ENCODE data around the gene CASP8.

The CASP8 gene

DNA sequence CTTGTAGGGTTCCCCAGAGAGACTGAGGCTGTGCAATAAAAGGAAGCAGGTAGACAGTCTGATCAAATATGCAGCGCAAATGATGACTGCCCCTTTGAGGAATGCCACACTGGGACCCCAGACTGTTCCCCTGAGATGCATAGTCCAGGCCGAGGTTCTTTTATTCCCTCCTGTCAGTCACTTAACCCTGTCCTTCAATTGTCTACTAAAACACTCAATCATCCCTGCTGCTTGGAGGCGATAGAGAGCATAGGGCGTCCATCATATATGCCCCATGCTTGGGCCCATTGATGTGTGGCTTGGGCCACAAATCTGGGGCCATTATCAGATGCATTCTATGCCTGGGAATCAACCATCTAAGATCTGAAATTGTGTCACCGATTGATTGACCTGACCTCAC lies 15.5 kb upstream of the CASP8 start:
- no peak for DNase-seq (ENCODE audit: low read depth)
- TF ChIP-seq, protein P1, sequence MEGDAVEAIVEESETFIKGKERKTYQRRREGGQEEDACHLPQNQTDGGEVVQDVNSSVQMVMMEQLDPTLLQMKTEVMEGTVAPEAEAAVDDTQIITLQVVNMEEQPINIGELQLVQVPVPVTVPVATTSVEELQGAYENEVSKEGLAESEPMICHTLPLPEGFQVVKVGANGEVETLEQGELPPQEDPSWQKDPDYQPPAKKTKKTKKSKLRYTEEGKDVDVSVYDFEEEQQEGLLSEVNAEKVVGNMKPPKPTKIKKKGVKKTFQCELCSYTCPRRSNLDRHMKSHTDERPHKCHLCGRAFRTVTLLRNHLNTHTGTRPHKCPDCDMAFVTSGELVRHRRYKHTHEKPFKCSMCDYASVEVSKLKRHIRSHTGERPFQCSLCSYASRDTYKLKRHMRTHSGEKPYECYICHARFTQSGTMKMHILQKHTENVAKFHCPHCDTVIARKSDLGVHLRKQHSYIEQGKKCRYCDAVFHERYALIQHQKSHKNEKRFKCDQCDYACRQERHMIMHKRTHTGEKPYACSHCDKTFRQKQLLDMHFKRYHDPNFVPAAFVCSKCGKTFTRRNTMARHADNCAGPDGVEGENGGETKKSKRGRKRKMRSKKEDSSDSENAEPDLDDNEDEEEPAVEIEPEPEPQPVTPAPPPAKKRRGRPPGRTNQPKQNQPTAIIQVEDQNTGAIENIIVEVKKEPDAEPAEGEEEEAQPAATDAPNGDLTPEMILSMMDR (IDR thresholded peaks at IDR 0.05; ENCODE audit: control insufficient read depth, extremely low read depth, insufficient read depth), result no peak
- H3K4me3 ChIP-seq (ENCODE audit: low read depth, low read length), result no peak overlapping the region

DNA sequence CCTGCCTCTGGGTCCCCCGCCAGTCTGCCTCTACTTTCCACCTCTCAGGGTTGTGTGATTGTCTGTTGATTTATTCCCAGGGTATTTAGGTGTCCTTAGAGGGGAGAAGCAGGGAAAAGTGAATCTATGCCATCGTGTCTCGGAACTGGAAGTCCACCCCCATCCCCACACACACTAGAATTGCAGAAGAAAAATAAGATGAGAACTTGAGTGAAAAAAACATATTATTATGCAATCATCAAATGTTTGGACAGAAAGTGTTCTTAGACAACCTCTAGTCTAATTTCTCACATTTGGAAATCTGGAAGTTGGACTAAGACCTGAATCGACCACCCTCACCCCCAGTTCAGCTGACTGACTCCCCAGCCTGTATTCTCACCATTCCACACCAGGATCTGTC lies 14.1 kb upstream of the CASP8 start:
- TF ChIP-seq, protein P1 (IDR thresholded peaks at IDR 0.05; ENCODE audit: control insufficient read depth, extremely low read depth, insufficient read depth), result no peak

DNA sequence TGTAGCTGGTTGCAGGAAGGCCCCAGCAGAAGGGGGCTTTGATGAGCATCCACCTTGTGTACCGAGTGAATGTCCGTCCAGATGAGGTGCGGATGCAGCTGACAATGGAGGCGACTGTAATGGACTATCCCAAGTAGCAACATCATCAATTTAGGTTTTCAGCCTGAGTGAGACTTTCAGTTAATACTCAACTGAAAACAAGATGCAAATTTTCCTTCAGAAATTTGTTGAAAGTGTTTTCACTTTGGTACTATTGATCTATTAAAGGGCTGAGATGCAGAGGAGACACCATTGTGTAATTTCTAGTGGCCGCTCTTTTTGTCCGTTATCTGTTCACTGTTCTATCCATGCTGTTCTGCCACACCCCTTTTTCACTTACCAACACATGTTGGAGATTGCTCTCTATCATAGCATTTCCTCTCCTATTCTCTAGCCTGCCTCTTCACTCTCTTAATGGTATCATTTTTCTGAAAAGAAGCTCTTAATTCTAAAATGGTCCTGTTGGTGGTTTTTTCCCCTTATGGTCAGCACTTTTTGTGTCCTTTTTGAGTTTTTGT lies 12.0 kb upstream of the CASP8 start:
- H3K4me3 ChIP-seq (ENCODE audit: low read depth, low read length), result no peak overlapping the region
- DNase-seq (ENCODE audit: low read depth), result no peak
- TF ChIP-seq, protein P1 (IDR thresholded peaks at IDR 0.05; ENCODE audit: control insufficient read depth, extremely low read depth, insufficient read depth), result no peak

More for the DNA sequence above, 14.1 kb upstream of the CASP8 start:
- no peak overlapping the region for H3K4me3 ChIP-seq (ENCODE audit: low read depth, low read length)
- DNase-seq (ENCODE audit: low read depth), result no peak

DNA sequence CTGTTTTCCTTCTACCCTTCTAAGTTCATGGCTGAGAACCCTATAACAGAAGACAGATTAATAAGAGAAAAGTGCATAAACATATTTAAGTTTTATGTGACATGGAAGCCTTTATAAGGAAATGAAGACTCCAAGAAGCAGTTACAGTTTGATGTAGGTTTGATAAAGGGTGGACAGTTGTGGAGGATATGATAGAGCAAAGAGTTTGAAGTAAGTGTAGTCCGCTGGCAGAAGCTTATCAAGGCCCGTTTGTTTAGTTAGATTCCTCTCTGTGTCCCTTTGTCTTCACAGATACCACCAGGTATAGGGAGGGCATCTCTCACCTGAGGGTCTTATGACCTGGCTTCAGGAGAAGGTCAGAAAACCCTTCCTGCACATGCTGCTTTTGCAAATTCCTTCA lies 10.4 kb upstream of the CASP8 start:
- H3K4me3 ChIP-seq (ENCODE audit: low read depth, low read length), result no peak overlapping the region
- TF ChIP-seq, protein P1 (IDR thresholded peaks at IDR 0.05; ENCODE audit: control insufficient read depth, extremely low read depth, insufficient read depth), result no peak
- DNase-seq (ENCODE audit: low read depth), result no peak

DNA sequence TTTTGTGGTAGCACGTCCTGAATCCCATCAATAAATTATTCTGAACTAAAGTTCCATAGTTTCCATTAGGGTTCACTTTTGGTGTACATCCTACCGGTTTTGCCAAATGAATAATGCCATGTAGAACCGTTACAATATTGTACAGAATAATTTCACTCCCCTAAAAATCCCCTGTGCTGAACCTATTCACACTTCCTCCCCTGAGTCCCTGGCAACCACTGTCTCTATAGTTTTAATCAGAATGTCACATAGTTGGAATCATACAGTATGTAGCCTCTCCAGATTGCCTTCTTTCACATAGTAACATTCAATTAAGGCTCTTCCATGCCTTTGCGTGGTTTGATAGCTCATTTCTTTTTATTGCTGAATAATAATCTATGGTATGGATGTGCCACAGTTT lies 9.6 kb upstream of the CASP8 start:
- TF ChIP-seq, protein P1 (IDR thresholded peaks at IDR 0.05; ENCODE audit: control insufficient read depth, extremely low read depth, insufficient read depth), result no peak
- H3K4me3 ChIP-seq (ENCODE audit: low read depth, low read length), result no peak overlapping the region
- no peak for DNase-seq (ENCODE audit: low read depth)

DNA sequence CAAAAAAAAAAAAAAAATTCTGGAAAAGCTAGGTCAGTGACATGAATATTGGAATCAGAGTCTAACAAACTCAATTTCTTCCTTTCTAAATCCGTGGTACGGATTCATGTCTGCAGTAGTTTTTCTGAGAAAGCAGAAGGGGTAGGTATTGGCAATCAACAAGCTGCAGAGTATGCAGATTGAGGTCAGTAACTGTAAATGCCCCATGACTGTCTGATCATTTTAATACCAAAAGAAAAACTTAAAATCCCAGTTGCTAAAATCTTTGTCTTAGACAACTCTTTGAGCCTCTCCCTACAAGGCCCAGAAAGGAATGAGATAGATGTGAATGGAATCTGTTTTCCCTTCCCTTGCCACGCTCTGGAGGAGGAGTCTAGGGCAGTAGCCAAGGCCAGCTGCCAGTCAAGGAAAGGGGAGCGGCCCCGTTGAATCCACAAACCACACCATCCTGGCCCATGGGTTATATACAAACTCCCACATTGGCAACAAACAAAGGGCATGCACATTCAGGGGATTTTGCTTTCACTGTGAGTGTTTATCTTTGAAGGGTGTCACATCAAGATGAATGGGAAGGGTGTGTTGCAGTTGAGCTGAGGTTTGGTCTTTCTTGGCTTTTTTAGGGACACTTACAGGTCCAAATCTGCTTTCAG lies 6.1 kb upstream of the CASP8 start:
- no peak for DNase-seq (ENCODE audit: low read depth)
- no peak overlapping the region for H3K4me3 ChIP-seq (ENCODE audit: low read depth, low read length)
- TF ChIP-seq, protein P1 (IDR thresholded peaks at IDR 0.05; ENCODE audit: control insufficient read depth, extremely low read depth, insufficient read depth), result no peak

Measured in LNCaP clone FGC (cell line).